Measurements from ENCODE around the gene LTC4S. TPM values are rescaled to one million over a fixed set of nuclear protein-coding genes. Genes with fewer than 3 reads are reported as not detected.

LTC4S gene
- total and polyA plus RNA-seq, 4 donors: 1.3 to 3.3 (median 2.1) TPM

GRCh38 chr5:179819296-179820126, 25.7 kb downstream of the LTC4S start:
- no peak for TF ChIP-seq TAF1 (conservative IDR thresholded peaks at IDR 0.05)
- TF ChIP-seq YY1 (IDR thresholded peaks at IDR 0.05): peak; percentile 10
- 18% methylated on average over 26 of the region's 26 CpGs for WGBS
- peaks cover 8 to 11% (median 9%) of the 10 kb centered on the region in 4 donors for H3K36me3 ChIP-seq (ENCODE audit: control insufficient read depth in 4 of 4, insufficient read depth in 3 of 4, low read depth in 1 of 4, low read length in 3 of 4)
- no peaks in the 10 kb centered on the region for H3K27me3 ChIP-seq (ENCODE audit: control insufficient read depth in 4 of 4, insufficient read depth in 4 of 4, low read length in 3 of 4)
- H3K9me3 ChIP-seq (ENCODE audit: control insufficient read depth in 4 of 4, low read length in 3 of 4): no peaks in the 10 kb centered on the region
- DNase-seq (ENCODE audit: low spot score): no peak
- H3K9ac ChIP-seq (ENCODE audit: low read depth in 1 of 2, low read length in 2 of 2): peak overlapping the region; percentile 17 to 90
- peak overlapping the region; percentile 94 to 99 for H3K27ac ChIP-seq (ENCODE audit: low read depth in 1 of 2, low read length in 2 of 2)
- H3K4me3 ChIP-seq (ENCODE audit: low read depth in 1 of 3, low read length in 3 of 3): peak overlapping the region; percentile 51 to 92 (median 56)
- H3K4me1 ChIP-seq (ENCODE audit: control insufficient read depth in 4 of 4, insufficient read depth in 4 of 4, low read length in 3 of 4): peaks cover 30 to 61% (median 40%) of the 10 kb centered on the region in 4 donors

GRCh38 chr5:179820127-179820482, 26.3 kb downstream of the LTC4S start:
- no peak for DNase-seq (ENCODE audit: low spot score)
- TF ChIP-seq CTCF (IDR thresholded peaks at IDR 0.05; ENCODE audit: low read depth, low read length, missing input control): no peak
- TF ChIP-seq MAX (IDR thresholded peaks at IDR 0.05): no peak
- TF ChIP-seq GABPA (IDR thresholded peaks at IDR 0.05 in 1 of 2, conservative IDR thresholded peaks at IDR 0.05 in 1 of 2): no peak
- TF ChIP-seq RXRA (IDR thresholded peaks at IDR 0.05): no peak
- no peak for TF ChIP-seq ZBTB33 (IDR thresholded peaks at IDR 0.05)
- no peak for TF ChIP-seq RAD21 (IDR thresholded peaks at IDR 0.05)
- no peak for TF ChIP-seq YY1 (IDR thresholded peaks at IDR 0.05)
- TF ChIP-seq EGR1 (IDR thresholded peaks at IDR 0.05; ENCODE audit: low read depth in 2 of 2): no peak
- no peak for TF ChIP-seq JUND (IDR thresholded peaks at IDR 0.05)
- no peak for TF ChIP-seq SP1 (IDR thresholded peaks at IDR 0.05)
- no peak for TF ChIP-seq REST (IDR thresholded peaks at IDR 0.05)
- no peak for TF ChIP-seq TAF1 (conservative IDR thresholded peaks at IDR 0.05)
- no peak for TF ChIP-seq FOXA1 (IDR thresholded peaks at IDR 0.05)
- TF ChIP-seq HNF4G (IDR thresholded peaks at IDR 0.05): no peak
- Histone ChIP-seq H3K9me3 (ENCODE audit: control insufficient read depth in 4 of 4, low read length in 3 of 4) (no peaks in the 10 kb centered on the region), H3K27me3 (ENCODE audit: control insufficient read depth in 4 of 4, insufficient read depth in 4 of 4, low read length in 3 of 4) (no peaks in the 10 kb centered on the region), H3K36me3 (ENCODE audit: control insufficient read depth in 4 of 4, insufficient read depth in 3 of 4, low read depth in 1 of 4, low read length in 3 of 4) (peaks cover 10 to 17% (median 14%) of the 10 kb centered on the region in 4 donors), H3K27ac (ENCODE audit: low read depth in 1 of 2, low read length in 2 of 2) (peak overlapping the region; percentile 94 to 99), H3K9ac (ENCODE audit: low read depth in 1 of 2, low read length in 2 of 2) (peak overlapping the region; percentile 17 to 90), H3K4me3 (ENCODE audit: low read depth in 1 of 3, low read length in 3 of 3) (peak overlapping the region; percentile 51 to 92 (median 56)), H3K4me1 (ENCODE audit: control insufficient read depth in 4 of 4, insufficient read depth in 4 of 4, low read length in 3 of 4) (peaks cover 30 to 67% (median 46%) of the 10 kb centered on the region in 4 donors)
- 28% methylated on average over 12 of the region's 12 CpGs for WGBS
